Stimulated activated CD4-positive, alpha-beta T cell treated with anti-CD3 and anti-CD28 coated beads, Interleukin-1b, Interleukin-23, amount 100 ng/mL, for 48 hours (primary cell): ENCODE measurements around the gene DLX3.

Source experiments
- DNase-seq: peaks from one replicate; pipeline ENCODE4 v3.0.0-alpha.2; 2020

The DLX3 gene

GRCh38 chr17:49970498-49970897 is 24.5 kb downstream of the DLX3 start:
- no peak for DNase-seq

GRCh38 chr17:49969795-49970389 is 25.1 kb downstream of the DLX3 start:
- DNase-seq, result no peak

GRCh38 chr17:49969134-49969759 is 25.8 kb downstream of the DLX3 start, which contains the start of gene DLX4:
Gene DLX4 (plus strand): TSS chr17:49969190. CDS start chr17:49969469, 279 bp downstream.
- DNase-seq, result no peak

- DNase-seq, result peak; percentile 78
Measured at GRCh38 chr17:49968405-49969133, 26.5 kb downstream of the DLX3 start.

- no peak for DNase-seq
Measured at GRCh38 chr17:49967621-49968404, 27.2 kb downstream of the DLX3 start.

GRCh38 chr17:49967205-49967604 is 27.8 kb downstream of the DLX3 start:
- DNase-seq, result no peak

GRCh38 chr17:49966767-49967166 is 28.3 kb downstream of the DLX3 start:
- DNase-seq, result no peak

- DNase-seq, result no peak
Measured at GRCh38 chr17:49965524-49965909, 29.5 kb downstream of the DLX3 start.

- no peak for DNase-seq
Measured at GRCh38 chr17:49964769-49965523, 30.1 kb downstream of the DLX3 start.

- DNase-seq, result no peak
Measured at GRCh38 chr17:49964303-49964768, 30.7 kb downstream of the DLX3 start.

- no peak for DNase-seq
Measured at GRCh38 chr17:49963626-49964302, 31.3 kb downstream of the DLX3 start.

- DNase-seq, result no peak
Measured at GRCh38 chr17:49963309-49963625, 31.8 kb downstream of the DLX3 start.

- no peak for DNase-seq
Measured at GRCh38 chr17:49962599-49963308, 32.3 kb downstream of the DLX3 start.

- DNase-seq, result no peak
Measured at GRCh38 chr17:49959183-49959935, 35.7 kb downstream of the DLX3 start.

- no peak for DNase-seq
Measured at GRCh38 chr17:49958723-49959122, 36.3 kb downstream of the DLX3 start.

GRCh38 chr17:49957350-49957749 is 37.7 kb downstream of the DLX3 start:
- DNase-seq, result no peak

GRCh38 chr17:49956780-49957179 is 38.2 kb downstream of the DLX3 start:
- no peak for DNase-seq

GRCh38 chr17:49955157-49955556 is 39.9 kb downstream of the DLX3 start:
- no peak for DNase-seq

GRCh38 chr17:49952912-49953497 is 42.0 kb downstream of the DLX3 start:
- no peak for DNase-seq
